Retinal pigment epithelial cell (primary cell): ENCODE results near the gene REEP3.

Experiments
- DNase-seq: peaks from one replicate; pipeline ENCODE4 v3.0.0-alpha.2; 2010; ENCODE audit warnings: low read depth
- H3K4me3 ChIP-seq: 2 replicates; pipeline ENCODE4 v1.5.1; 2011; ENCODE audit warnings: mild to moderate bottlenecking, low read length, control low read depth, moderate library complexity
- TF ChIP-seq, protein P1 (sequence below): conservative IDR thresholded peaks from 2 replicates; pipeline ENCODE4 v1.5.1; 2011; ENCODE audit warnings: low read depth, low read length, control low read depth, inconsistent platforms

REEP3 gene

DNA sequence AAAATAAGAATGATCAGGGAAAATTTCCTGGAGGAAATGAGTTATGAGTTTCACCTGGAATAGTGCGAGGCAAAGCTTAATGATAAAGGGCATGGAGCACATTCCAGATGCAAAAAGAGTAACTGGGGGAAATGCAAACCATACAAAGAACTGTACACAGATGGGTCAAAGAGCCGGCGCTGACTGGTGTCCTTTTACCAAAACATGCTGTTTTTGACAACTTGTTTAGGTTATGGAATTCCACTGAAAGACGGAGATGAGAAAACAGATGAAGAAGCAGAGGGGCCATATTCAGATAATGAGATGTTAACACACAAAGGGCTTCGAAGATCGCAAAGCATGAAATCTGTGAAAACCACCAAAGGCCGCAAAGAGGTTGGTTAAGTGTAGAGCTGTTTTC lies 98.2 kb downstream of the REEP3 start:
- H3K4me3 ChIP-seq: no peak overlapping the region
- no peak for DNase-seq
- TF ChIP-seq, protein P1, sequence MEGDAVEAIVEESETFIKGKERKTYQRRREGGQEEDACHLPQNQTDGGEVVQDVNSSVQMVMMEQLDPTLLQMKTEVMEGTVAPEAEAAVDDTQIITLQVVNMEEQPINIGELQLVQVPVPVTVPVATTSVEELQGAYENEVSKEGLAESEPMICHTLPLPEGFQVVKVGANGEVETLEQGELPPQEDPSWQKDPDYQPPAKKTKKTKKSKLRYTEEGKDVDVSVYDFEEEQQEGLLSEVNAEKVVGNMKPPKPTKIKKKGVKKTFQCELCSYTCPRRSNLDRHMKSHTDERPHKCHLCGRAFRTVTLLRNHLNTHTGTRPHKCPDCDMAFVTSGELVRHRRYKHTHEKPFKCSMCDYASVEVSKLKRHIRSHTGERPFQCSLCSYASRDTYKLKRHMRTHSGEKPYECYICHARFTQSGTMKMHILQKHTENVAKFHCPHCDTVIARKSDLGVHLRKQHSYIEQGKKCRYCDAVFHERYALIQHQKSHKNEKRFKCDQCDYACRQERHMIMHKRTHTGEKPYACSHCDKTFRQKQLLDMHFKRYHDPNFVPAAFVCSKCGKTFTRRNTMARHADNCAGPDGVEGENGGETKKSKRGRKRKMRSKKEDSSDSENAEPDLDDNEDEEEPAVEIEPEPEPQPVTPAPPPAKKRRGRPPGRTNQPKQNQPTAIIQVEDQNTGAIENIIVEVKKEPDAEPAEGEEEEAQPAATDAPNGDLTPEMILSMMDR: no peak

DNA sequence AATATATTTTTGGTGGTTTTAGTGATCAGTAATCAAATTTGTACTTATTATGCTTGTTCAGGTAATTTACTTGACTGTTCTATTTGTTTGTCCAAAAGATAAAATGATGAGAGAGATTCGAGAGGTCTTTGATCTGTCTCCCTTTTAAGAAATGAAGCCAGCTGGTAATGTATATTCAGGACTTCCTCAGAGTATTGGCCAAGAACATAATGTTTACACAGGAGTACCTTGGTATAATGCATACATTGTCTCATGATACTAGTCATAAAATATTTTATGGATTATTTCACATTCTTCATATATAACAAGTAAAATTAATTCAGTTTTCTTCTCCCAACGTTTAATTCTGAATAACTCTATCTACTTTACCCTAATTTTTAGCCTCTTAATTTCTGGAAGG lies 100.9 kb downstream of the REEP3 start:
- no peak for DNase-seq

DNA sequence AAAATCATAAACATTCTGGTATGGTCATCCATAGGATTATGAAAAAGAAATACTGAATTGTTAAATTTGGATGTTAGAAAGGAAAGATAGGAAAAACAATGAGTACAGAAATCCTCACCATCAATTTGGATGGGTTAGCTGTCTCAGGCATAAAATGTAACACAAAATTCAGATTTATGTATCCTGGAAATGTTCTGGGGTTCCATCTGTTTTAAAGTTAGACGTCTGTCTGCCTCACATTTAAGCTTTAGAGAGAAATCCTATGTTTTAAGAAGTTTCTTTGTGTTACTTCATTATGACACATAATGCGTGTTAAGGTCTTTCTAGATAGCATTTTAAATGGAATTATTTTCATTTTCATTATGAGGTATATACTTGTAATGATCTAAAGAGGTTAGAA lies 103.5 kb downstream of the REEP3 start:
- TF ChIP-seq, protein P1: no peak
- H3K4me3 ChIP-seq: no peak overlapping the region
- no peak for DNase-seq

More for the DNA sequence above, 100.9 kb downstream of the REEP3 start:
- TF ChIP-seq, protein P1: no peak
- H3K4me3 ChIP-seq: no peak overlapping the region

DNA sequence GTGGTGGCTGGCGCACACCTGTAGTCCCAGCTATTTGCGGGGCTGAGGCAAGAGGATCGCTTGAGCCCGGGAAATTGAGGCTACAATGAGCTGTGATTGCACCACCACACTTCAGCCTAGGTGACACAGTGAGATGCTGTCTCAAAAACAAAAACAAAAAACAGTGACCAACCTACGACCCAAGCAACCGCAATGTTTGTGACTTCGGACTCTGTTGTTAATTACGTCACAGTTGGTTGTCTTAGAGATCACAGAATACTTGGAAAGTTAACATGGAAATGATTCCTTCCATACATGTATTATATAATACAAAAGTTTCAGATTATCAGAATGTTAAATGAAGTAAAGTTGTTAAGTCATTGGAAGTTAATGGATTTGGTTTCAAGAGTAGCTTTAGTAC lies 106.2 kb downstream of the REEP3 start:
- TF ChIP-seq, protein P1: no peak
- H3K4me3 ChIP-seq: no peak overlapping the region
- no peak for DNase-seq

DNA sequence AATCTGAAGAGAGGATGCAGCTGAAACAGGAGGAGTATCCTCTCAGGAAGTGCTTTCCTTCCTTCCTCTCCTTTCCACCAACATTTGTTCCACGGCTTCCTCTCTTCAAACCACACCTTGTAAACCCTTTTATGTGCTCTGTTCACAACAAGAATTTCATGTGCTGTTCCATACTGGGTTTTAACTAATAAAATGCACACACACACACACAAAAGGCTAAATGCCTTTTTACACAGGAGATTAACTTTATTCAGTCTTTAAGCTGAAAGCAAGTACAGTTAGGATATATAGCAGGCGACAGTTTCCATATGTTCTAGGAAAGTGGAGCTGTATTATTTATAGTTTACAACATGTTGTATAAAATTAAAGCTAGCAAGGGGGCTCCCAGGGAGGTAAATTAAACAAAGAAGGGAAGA lies 106.7 kb downstream of the REEP3 start:
- no peak overlapping the region for H3K4me3 ChIP-seq
- TF ChIP-seq, protein P1: no peak
- DNase-seq: no peak

DNA sequence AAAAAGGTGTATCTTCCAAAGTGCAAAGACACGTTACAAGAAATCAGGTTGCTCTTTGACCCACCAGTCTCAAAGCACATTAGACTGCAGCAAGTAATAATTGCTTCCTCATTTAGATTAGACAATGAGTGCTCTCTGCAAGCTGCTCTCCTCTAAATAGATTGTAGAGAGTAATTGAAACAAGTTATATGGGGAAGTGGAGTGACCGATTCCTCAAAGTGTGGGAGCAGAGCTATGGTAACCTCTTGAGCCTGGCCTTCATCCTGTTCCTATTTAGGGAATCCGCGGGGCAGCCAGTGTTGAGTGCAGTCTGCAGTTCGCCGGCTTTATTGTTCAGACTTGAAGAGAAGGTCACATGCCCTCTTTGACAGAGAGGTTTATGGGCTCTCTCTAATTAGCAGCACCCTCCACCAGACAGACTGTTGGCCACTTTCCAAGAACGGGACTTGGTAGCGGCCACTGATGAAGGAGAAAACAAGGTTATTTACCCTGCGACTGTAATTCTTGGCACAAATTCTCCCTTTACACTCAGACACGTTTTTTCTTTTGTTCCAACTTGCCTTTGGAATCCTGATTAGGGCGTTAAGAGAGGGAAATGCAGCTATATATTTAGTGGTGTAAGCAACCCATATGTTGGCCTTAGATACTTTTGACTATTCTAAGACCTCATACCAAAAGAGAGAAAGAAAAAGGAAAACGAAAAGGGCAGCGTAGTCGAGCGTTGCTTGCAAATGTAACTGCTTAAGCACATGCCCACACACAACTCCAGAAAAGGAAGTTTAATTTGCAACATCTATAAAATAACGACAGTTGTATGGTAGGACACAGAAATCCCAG lies 107.5 kb downstream of the REEP3 start:
- TF ChIP-seq, protein P1: no peak
- peak; percentile 82 for DNase-seq
- peak overlapping the region; percentile 40 for H3K4me3 ChIP-seq
